Natural killer cell (primary cell): ENCODE measurements around the gene ASCL4. TPM values are rescaled to one million over a fixed set of nuclear protein-coding genes. Genes with fewer than 3 reads are reported as not detected.
"Not testable (repeated sequence)": the region's sequence is repeated elsewhere in the genome, so short reads cannot be mapped to it uniquely, and the experiment has no call there.

ENCODE experiments used
- ATAC-seq, 3 donors: fragments of 150-1000 bp in 2 of 3; fragments of 200-7000 bp in 1 of 3; cut with Tn5 transposase; 1 replicate in 1 of 3; 2 replicates in 2 of 3; pipeline ENCODE4 v1.10.0; 2021; ENCODE audit warnings: mild to moderate bottlenecking in 2 of 3, moderate library complexity in 2 of 3
- DNase-seq, 2 donors: peaks; one replicate each; pipeline versions ENCODE4 v3.0.0 to v3.0.0-alpha.2; 2013 to 2021; ENCODE audit warnings: mixed read lengths in 1 of 2
- H3K27ac ChIP-seq: one replicate; pipeline ENCODE4 v1.5.1; 2013; ENCODE audit warnings: mild to moderate bottlenecking, low read length
- H3K27me3 ChIP-seq: one replicate; pipeline ENCODE4 v1.6.1; 2013; ENCODE audit warnings: low read length; ENCODE audit not compliant: control insufficient read depth, insufficient read depth
- H3K36me3 ChIP-seq: one replicate; pipeline ENCODE4 v1.6.1; 2013; ENCODE audit warnings: low read length; ENCODE audit not compliant: control insufficient read depth, insufficient read depth
- H3K4me1 ChIP-seq: one replicate; pipeline ENCODE4 v1.6.1; 2013; ENCODE audit warnings: low read length; ENCODE audit not compliant: control insufficient read depth, insufficient read depth
- H3K4me3 ChIP-seq: one replicate; pipeline ENCODE4 v1.5.1; 2013; ENCODE audit warnings: low read length
- H3K9me3 ChIP-seq: one replicate; pipeline ENCODE4 v1.6.1; 2013; ENCODE audit warnings: low read length; ENCODE audit not compliant: control insufficient read depth, insufficient read depth
- H3K27ac Mint-ChIP-seq, 2 donors: one replicate each; pipeline ENCODE4 v1.8.0; 2022; ENCODE audit warnings: mild to moderate bottlenecking in 2 of 2, mixed read lengths in 2 of 2, moderate library complexity in 1 of 2
- H3K27me3 Mint-ChIP-seq, 2 donors: one replicate each; pipeline ENCODE4 v1.8.0; 2022; ENCODE audit warnings: low read depth in 2 of 2, mixed read lengths in 2 of 2
- H3K36me3 Mint-ChIP-seq: one replicate; pipeline ENCODE4 v1.8.0; 2022; ENCODE audit warnings: mixed read lengths
- H3K4me1 Mint-ChIP-seq, 2 donors: one replicate each; pipeline ENCODE4 v1.8.0; 2022; ENCODE audit warnings: mixed read lengths in 2 of 2
- H3K4me3 Mint-ChIP-seq: one replicate; pipeline ENCODE4 v1.8.0; 2022; ENCODE audit warnings: mild to moderate bottlenecking, moderate library complexity, mixed read lengths
- H3K9me3 Mint-ChIP-seq, 2 donors: one replicate each; pipeline ENCODE4 v1.8.0; 2022; ENCODE audit warnings: mixed read lengths in 2 of 2
- CTCF ChIP-seq: fragments of 200-600 bp; IDR thresholded peaks from one replicate; pipeline ENCODE4 v1.8.0; 2022; ENCODE audit warnings: antibody characterized with exemption
- whole genome bisulfite sequencing: methylation state at CpG from one replicate; pipeline ENCODE4 v1.1.7; 2013; ENCODE audit warnings: missing lambda C conversion rate; ENCODE audit not compliant: insufficient coverage; 5-methylcytosine and 5-hydroxymethylcytosine counted together
- intact Hi-C: fragments of 100-400 bp; cut with micrococcal nuclease; formaldehyde crosslinking; loops from one replicate; pipeline ENCODE4 v1.14.2; 2022
- total RNA-seq, 4 donors: library from RNA; stranded (reverse); fragments of 120-200 nt in 1 of 4; gene quantifications; one replicate each; pipeline versions ENCODE4 v1.2.3 to v1.2.4, GENCODE V29; 2013 to 2022

Gene ASCL4
- total RNA-seq = not detected
- 0.11 TPM for total RNA-seq (2013)

- Mint-ChIP-seq H3K27me3 (peaks cover 52 to 61% of the 10 kb centered on the region in 2 donors), H3K4me1 (peaks cover 12 to 14% of the 10 kb centered on the region in 2 donors), H3K36me3 (no peaks in the 10 kb centered on the region), H3K4me3 (no peak within 1 kb of the TSS), H3K27ac (no peak within 1 kb of the TSS), H3K9me3 (no peaks in the 10 kb centered on the region)
- intact Hi-C loops = no loop called here
- peaks cover 18% of the 10 kb centered on the region for H3K27me3 ChIP-seq
- H3K4me3 ChIP-seq = no peak within 1 kb of the TSS
- no peaks in the 10 kb centered on the region for H3K9me3 ChIP-seq
- ATAC-seq = no peak
- WGBS = 35% methylated on average over 13 of the region's 13 CpGs
- DNase-seq = no peak
- TF ChIP-seq CTCF = no peak
- H3K36me3 ChIP-seq = no peaks in the 10 kb centered on the region
- H3K4me1 ChIP-seq = peaks cover 5% of the 10 kb centered on the region
- no peak within 1 kb of the TSS for H3K27ac ChIP-seq
These were observed at the start of gene ASCL4 for GRCh38 chr12:107774349-107775029. Gene ASCL4, plus strand, starts transcription at chr12:107774704. Its CDS starts 515 bp downstream, at chr12:107775219.

- H3K4me3 Mint-ChIP-seq, intact Hi-C loops, H3K9me3 Mint-ChIP-seq, ATAC-seq, H3K4me1 Mint-ChIP-seq, H3K4me3 ChIP-seq, H3K27ac Mint-ChIP-seq, H3K27ac ChIP-seq, H3K9me3 ChIP-seq, H3K4me1 ChIP-seq, H3K36me3 ChIP-seq, DNase-seq, H3K27me3 ChIP-seq, H3K27me3 Mint-ChIP-seq, H3K36me3 Mint-ChIP-seq: not testable (repeated sequence)
- no CpG with 5 or more reads among the region's 1 CpG for WGBS
These were observed 47.2 kb upstream of the ASCL4 start for GRCh38 chr12:107727327-107727726.

GRCh38 chr12:107727742-107728141 is 46.8 kb upstream of the ASCL4 start:
- intact Hi-C loops = not testable (repeated sequence)

GRCh38 chr12:107730618-107731341 is 43.7 kb upstream of the ASCL4 start:
- WGBS = 98% methylated on average over 3 of the region's 4 CpGs
- no peaks in the 10 kb centered on the region for H3K4me1 Mint-ChIP-seq
- no peak overlapping the region for H3K27ac Mint-ChIP-seq
- peaks cover 16% of the 10 kb centered on the region for H3K36me3 Mint-ChIP-seq
- DNase-seq = no peak
- no peaks in the 10 kb centered on the region for H3K9me3 Mint-ChIP-seq
- intact Hi-C loops = no loop called here
- Histone ChIP-seq H3K27ac (peak overlapping the region; percentile 71), H3K4me1 (no peaks in the 10 kb centered on the region), H3K4me3 (no peak overlapping the region), H3K36me3 (peaks cover 30% of the 10 kb centered on the region), H3K9me3 (no peaks in the 10 kb centered on the region), H3K27me3 (no peaks in the 10 kb centered on the region)
- no peaks in the 10 kb centered on the region for H3K27me3 Mint-ChIP-seq
- no peak for TF ChIP-seq CTCF
- ATAC-seq = no peak
- H3K4me3 Mint-ChIP-seq = no peak overlapping the region

More at GRCh38 chr12:107727742-107728141, 46.8 kb upstream of the ASCL4 start:
- H3K36me3 Mint-ChIP-seq, H3K27me3 Mint-ChIP-seq, H3K4me3 ChIP-seq, H3K9me3 ChIP-seq, H3K4me1 ChIP-seq, H3K27ac ChIP-seq, DNase-seq, H3K4me3 Mint-ChIP-seq, H3K27me3 ChIP-seq, ATAC-seq, H3K4me1 Mint-ChIP-seq, H3K36me3 ChIP-seq, H3K9me3 Mint-ChIP-seq, H3K27ac Mint-ChIP-seq: not testable (repeated sequence)
- no CpG with 5 or more reads among the region's 1 CpG for WGBS
